DND-41 (cell line): ENCODE measurements around the gene LCN12.

Experiments
- ATAC-seq: fragments of 200-7000 bp; cut with Tn5 transposase; 3 replicates; pipeline ENCODE4 v1.9.1; 2021; ENCODE audit warnings: low read depth; ENCODE audit not compliant: insufficient read depth
- DNase-seq: peaks from one replicate; pipeline ENCODE4 v3.0.0-alpha.2; 2020
- H2AFZ ChIP-seq: 2 replicates; pipeline ENCODE4 v1.6.0; 2012; ENCODE audit warnings: low read depth, low read length
- H3K27ac ChIP-seq: 2 replicates; pipeline ENCODE4 v1.5.1; 2012; ENCODE audit warnings: low read length, inconsistent platforms
- H3K27me3 ChIP-seq: fragments of 200-600 bp; sonication (generic); 2 replicates; pipeline ENCODE4 v1.6.0; 2012; ENCODE audit warnings: low read length, mild to moderate bottlenecking, inconsistent platforms; ENCODE audit not compliant: insufficient read depth, poor library complexity
- H3K36me3 ChIP-seq: 2 replicates; pipeline ENCODE4 v1.5.1; 2012; ENCODE audit warnings: low read length, inconsistent platforms; ENCODE audit not compliant: insufficient read depth
- H3K4me1 ChIP-seq: 2 replicates; pipeline ENCODE4 v1.5.1; 2012; ENCODE audit warnings: mild to moderate bottlenecking, low read length; ENCODE audit not compliant: insufficient read depth
- H3K4me2 ChIP-seq: 2 replicates; pipeline ENCODE4 v1.6.0; 2012; ENCODE audit warnings: mild to moderate bottlenecking, moderate library complexity, low read length, inconsistent platforms; ENCODE audit not compliant: insufficient read depth
- H3K4me3 ChIP-seq, 2 experiments: fragments of 200-600 bp in 1 of 2; shearing (Covaris generic) in 1 of 2; 2 replicates each; pipeline ENCODE4 v1.5.1; 2012 to 2016; ENCODE audit warnings: inconsistent platforms in 2 of 2, low read length in 2 of 2, mild to moderate bottlenecking in 2 of 2, low read depth in 1 of 2, moderate library complexity in 1 of 2
- H3K79me2 ChIP-seq: 2 replicates; pipeline ENCODE4 v1.6.0; 2012; ENCODE audit warnings: low read length, inconsistent platforms; ENCODE audit not compliant: insufficient read depth
- H3K9ac ChIP-seq: 2 replicates; pipeline ENCODE4 v1.6.0; 2012; ENCODE audit warnings: low read depth, mild to moderate bottlenecking, inconsistent platforms, low read length, moderate library complexity
- H3K9me3 ChIP-seq: 2 replicates; pipeline ENCODE4 v1.5.1; 2012; ENCODE audit warnings: low read length, moderate library complexity, mild to moderate bottlenecking, inconsistent platforms; ENCODE audit not compliant: insufficient read depth, severe bottlenecking
- H4K20me1 ChIP-seq: 2 replicates; pipeline ENCODE4 v1.6.0; 2012; ENCODE audit warnings: low read length; ENCODE audit not compliant: insufficient read depth
- EZH2 ChIP-seq: IDR thresholded peaks from 3 replicates; pipeline ENCODE4 v1.6.1; 2012; ENCODE audit warnings: borderline replicate concordance, low read depth, mild to moderate bottlenecking, moderate library complexity, low read length, inconsistent platforms; ENCODE audit not compliant: severe bottlenecking
- TF ChIP-seq, protein P1 (sequence below): IDR thresholded peaks from 2 replicates; pipeline ENCODE4 v1.5.1; 2012; ENCODE audit warnings: borderline replicate concordance, low read length, moderate library complexity, mild to moderate bottlenecking; ENCODE audit not compliant: poor library complexity, severe bottlenecking; ENCODE audit errors: extremely low read depth

The LCN12 gene

DNA sequence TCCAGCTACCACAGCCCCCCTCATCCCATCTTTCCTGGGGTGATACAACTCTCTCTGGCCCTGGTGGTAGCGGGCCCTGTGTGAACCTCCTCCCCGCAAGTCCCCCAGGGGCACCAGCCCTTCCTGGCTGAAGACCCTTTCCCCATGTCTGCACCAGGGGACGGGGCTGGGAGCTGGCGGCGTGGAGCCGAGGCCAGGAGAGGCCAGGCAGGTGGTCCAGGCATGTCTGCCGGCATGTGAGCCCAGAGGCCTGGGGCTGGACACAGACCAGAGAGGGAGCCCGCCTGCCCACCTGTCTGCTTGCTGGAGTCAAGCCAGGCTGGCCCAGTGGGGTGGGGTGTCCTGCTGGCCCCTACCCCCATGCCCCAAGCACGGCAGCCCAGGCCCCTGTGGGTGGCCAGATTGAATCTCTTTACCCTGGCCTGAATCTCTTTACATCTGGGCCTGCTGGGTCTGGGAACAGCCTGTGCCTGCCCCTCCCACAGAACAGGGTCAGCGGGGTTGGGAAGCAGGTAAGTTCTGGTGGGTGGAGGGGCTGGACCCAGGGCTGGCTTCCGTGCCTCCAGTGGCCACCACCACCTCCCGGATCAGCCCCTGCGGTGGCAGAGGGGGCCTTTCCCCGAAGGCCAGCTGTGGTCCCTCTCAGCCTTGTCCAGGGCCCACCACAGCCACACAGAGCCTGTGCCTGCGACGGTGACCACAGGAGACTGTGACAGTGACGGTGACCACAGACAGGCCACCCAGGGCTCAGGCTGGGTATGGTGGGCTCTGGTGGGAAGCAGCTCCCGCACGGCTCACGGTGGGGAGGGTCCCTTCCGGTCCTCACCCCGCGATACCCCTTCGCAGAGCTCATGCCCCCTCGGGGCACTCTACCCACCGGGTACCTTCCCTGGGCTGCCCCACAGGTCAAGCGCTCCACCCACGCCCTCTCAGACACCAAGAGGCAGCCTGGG lies 7.1 kb downstream of the LCN12 start:
- no peak overlapping the region for H3K27ac ChIP-seq
- no peaks in the 10 kb centered on the region for H3K27me3 ChIP-seq
- H3K4me2 ChIP-seq: no peak overlapping the region
- H3K9me3 ChIP-seq: no peaks in the 10 kb centered on the region
- H4K20me1 ChIP-seq: no peaks in the 10 kb centered on the region
- no peaks in the 10 kb centered on the region for H3K79me2 ChIP-seq
- TF ChIP-seq, protein P1, sequence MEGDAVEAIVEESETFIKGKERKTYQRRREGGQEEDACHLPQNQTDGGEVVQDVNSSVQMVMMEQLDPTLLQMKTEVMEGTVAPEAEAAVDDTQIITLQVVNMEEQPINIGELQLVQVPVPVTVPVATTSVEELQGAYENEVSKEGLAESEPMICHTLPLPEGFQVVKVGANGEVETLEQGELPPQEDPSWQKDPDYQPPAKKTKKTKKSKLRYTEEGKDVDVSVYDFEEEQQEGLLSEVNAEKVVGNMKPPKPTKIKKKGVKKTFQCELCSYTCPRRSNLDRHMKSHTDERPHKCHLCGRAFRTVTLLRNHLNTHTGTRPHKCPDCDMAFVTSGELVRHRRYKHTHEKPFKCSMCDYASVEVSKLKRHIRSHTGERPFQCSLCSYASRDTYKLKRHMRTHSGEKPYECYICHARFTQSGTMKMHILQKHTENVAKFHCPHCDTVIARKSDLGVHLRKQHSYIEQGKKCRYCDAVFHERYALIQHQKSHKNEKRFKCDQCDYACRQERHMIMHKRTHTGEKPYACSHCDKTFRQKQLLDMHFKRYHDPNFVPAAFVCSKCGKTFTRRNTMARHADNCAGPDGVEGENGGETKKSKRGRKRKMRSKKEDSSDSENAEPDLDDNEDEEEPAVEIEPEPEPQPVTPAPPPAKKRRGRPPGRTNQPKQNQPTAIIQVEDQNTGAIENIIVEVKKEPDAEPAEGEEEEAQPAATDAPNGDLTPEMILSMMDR: no peak
- TF ChIP-seq EZH2: no peak
- no peaks in the 10 kb centered on the region for H3K36me3 ChIP-seq
- no peak overlapping the region for H3K4me3 ChIP-seq
- no peak overlapping the region for H3K9ac ChIP-seq
- H3K4me1 ChIP-seq: no peaks in the 10 kb centered on the region
- DNase-seq (no peak), ATAC-seq (no peak)
- no peak overlapping the region for H2AFZ ChIP-seq

DNA sequence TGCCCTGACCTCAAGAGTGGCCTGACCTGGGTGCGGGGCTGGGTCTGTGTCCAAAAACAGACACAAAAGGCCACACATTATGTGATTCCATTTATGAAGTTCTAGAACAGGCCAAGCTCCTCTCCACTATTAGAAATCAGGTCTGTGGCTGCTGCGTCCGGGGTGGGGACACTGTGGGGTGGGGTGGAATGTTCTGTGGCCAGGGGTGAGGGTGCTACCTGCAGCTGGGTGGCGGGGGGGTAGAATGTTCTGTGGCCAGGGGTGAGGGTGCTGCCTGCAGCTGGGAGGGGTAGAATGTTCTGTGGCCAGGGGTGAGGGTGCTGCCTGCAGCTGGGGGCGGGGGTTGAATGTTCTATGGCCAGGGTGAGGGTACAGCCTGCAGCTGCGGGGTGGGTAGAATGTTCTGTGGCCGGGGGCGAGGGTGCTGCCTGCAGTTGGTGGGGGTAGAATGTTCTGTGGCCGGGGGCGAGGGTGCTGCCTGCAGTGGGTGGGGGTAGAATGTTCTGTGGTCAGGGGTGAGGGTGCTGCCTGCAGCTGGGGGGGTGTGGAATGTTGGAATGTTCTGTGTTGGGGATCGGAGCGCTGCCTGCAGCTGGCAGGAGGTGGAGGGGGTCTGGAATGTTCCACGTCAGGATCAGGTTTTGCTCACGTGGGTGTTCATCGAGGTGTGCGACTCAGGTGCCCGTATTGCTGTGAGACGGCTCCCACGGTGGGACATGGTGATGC lies 8.3 kb downstream of the LCN12 start:
- H3K4me3 ChIP-seq: no peak overlapping the region
- no peak for DNase-seq
- H3K9ac ChIP-seq: no peak overlapping the region
- TF ChIP-seq, protein P1: no peak
- no peak for TF ChIP-seq EZH2
- no peaks in the 10 kb centered on the region for H4K20me1 ChIP-seq
- H3K4me1 ChIP-seq: 0 out of 2 replicates have a peak, but pooled peaks cover under 1% of the 10 kb centered on the region
- H3K9me3 ChIP-seq: no peaks in the 10 kb centered on the region
- no peaks in the 10 kb centered on the region for H3K36me3 ChIP-seq
- H3K27ac ChIP-seq: no peak overlapping the region
- peak; percentile 31; the same call in 1 of the 3 replicates for ATAC-seq
- H2AFZ ChIP-seq: no peak overlapping the region
- no peaks in the 10 kb centered on the region for H3K27me3 ChIP-seq
- H3K4me2 ChIP-seq: no peak overlapping the region
- no peaks in the 10 kb centered on the region for H3K79me2 ChIP-seq

DNA sequence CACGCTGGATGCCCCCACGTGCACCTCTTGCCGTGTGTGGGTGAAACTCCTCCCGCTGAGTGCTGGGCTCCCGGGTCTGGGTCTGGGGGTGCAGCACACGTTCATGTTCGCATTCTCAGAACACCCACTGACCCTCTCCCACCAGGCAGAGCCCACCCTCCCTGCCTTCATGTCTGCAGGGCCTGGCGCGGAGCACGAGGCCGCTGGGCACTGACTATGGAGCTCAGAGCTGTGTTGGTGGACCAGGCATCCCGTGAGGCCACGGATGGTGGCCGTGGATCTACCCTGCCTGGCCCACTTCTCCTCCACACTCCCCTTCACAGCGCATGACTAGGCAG lies 8.8 kb downstream of the LCN12 start:
- no peak overlapping the region for H3K4me2 ChIP-seq

More for the DNA sequence above, 8.8 kb downstream of the LCN12 start:
- DNase-seq: no peak
- H3K27me3 ChIP-seq: peaks cover 4% of the 10 kb centered on the region
- no peaks in the 10 kb centered on the region for H3K36me3 ChIP-seq
- H3K4me1 ChIP-seq: peaks cover 5% of the 10 kb centered on the region
- no peak overlapping the region for H2AFZ ChIP-seq
- no peaks in the 10 kb centered on the region for H3K9me3 ChIP-seq
- TF ChIP-seq, protein P1: no peak
- TF ChIP-seq EZH2: no peak
- no peak for ATAC-seq
- H3K27ac ChIP-seq: no peak overlapping the region
- no peaks in the 10 kb centered on the region for H3K79me2 ChIP-seq
- H3K9ac ChIP-seq: no peak overlapping the region
- no peaks in the 10 kb centered on the region for H4K20me1 ChIP-seq
- H3K4me3 ChIP-seq: no peak overlapping the region
